ENCODE data around the gene CCR3.

The CCR3 gene

DNA sequence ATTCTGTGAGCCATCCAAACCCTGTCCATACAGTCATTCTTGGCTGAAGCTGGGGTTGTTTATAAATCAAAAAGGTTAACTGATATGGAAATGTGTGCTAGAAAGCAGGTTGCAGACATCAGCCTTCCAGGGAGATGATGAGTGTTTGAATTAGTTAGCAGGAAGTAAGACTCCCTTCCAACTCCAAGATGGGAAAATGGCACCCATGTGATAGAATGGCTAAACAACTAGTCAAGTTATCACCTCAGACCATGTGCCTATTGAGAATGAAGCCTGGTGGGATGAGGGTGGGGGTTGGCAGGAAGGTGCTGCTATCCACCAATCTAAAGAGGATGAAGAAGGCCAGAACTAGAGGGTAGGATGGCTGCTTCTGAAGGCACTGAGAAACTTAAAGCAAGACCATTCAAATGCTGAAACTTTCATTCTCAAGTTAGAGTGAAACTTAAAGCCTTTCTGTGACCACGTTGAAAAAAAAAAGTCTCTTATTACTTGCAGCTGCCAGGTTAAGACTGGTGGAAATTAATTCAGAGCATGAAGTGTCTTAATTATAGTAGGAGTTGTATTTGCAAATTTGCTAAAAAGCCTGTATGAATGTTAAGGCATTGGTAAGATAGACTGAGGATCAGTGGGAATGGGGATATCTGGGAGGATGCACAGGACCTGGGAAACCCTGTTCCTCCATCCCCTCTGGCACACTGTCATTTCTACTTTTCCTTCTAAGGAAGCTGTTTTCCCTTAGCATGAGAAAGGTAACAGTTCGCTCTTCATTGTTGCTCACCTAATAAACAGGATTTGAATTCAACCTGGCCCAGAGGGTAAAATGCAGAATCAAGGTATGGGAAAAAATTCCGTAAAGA is 36.8 kb downstream of the CCR3 start:
- H3K36me3 ChIP-seq (ENCODE audit: insufficient read depth, low read depth, low read length), result no peaks in the 10 kb centered on the region

DNA sequence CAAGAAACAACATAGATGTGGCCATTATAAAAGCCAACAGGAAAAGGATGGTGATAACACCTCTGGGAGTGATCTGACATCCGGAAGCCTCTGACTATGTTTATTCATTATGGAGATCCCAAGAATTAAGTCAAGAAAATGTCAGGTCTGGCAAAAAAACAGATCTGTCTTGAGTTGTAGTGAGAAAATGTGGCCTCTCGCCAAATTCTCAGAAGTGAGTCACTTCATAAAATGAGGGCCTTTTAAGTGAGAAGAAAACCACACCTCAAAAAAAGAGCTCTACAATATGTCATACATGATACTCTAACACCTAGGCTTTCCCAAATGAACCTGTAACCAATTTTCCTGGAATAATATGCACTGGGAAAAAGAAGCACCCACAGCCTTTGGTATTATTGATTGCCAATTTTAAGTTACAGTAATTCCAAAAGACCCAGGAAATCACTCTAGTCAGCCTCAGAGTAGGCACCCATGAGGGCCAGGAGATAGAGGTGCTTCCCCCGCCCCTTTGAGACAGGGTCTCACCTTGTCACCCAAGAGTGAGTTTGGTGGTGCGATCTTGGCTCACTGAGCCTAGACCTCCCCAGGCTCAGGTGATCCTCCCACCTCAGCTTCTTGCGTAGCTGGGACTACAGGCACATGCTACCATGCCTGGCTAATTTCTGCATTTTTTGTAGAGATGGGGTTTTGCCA is 38.0 kb downstream of the CCR3 start:
- Histone ChIP-seq H3K9ac (ENCODE audit: low read depth, low read length) (no peak overlapping the region), H3K27me3 (ENCODE audit: insufficient read depth, low read length) (no peaks in the 10 kb centered on the region), H3K4me3 (ENCODE audit: low read length) (no peak overlapping the region), H3K36me3 (ENCODE audit: insufficient read depth, low read depth, low read length) (no peaks in the 10 kb centered on the region), H3K4me1 (ENCODE audit: insufficient read depth, low read length) (no peaks in the 10 kb centered on the region), H3K27ac (ENCODE audit: low read length) (no peak overlapping the region), H3K9me3 (ENCODE audit: insufficient read depth, low read depth, low read length) (peaks cover 22% of the 10 kb centered on the region)

More for the DNA sequence above, 36.8 kb downstream of the CCR3 start:
- Histone ChIP-seq H3K9me3 (ENCODE audit: insufficient read depth, low read depth, low read length) (peaks cover 22% of the 10 kb centered on the region), H3K27ac (ENCODE audit: low read length) (no peak overlapping the region), H3K4me1 (ENCODE audit: insufficient read depth, low read length) (no peaks in the 10 kb centered on the region), H3K4me3 (ENCODE audit: low read length) (no peak overlapping the region), H3K27me3 (ENCODE audit: insufficient read depth, low read length) (no peaks in the 10 kb centered on the region), H3K9ac (ENCODE audit: low read depth, low read length) (no peak overlapping the region)

DNA sequence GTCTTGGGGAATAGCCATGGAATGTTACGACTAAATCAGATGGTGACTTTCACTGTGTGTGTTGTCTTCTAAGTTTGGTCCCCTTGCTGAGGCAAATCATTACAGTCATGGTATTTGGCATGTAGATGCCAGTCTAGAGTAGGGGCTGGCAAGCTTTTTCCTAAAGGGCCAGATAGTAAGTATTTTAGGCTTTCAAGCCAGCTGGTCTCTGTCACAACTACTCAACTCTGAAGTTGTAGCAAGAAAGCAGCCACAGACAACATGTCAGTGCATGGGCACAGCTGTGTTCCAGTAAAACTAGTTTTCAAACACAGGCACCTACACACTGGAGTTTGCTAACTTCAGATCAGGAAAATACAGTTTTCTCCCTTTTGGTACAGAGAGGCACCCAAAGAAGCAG is 39.3 kb downstream of the CCR3 start:
- Histone ChIP-seq H3K4me3 (ENCODE audit: low read length) (no peak overlapping the region), H3K27me3 (ENCODE audit: insufficient read depth, low read length) (no peaks in the 10 kb centered on the region), H3K36me3 (ENCODE audit: insufficient read depth, low read depth, low read length) (no peaks in the 10 kb centered on the region), H3K9ac (ENCODE audit: low read depth, low read length) (no peak overlapping the region), H3K9me3 (ENCODE audit: insufficient read depth, low read depth, low read length) (peaks cover 22% of the 10 kb centered on the region), H3K4me1 (ENCODE audit: insufficient read depth, low read length) (no peaks in the 10 kb centered on the region), H3K27ac (ENCODE audit: low read length) (no peak overlapping the region)

DNA sequence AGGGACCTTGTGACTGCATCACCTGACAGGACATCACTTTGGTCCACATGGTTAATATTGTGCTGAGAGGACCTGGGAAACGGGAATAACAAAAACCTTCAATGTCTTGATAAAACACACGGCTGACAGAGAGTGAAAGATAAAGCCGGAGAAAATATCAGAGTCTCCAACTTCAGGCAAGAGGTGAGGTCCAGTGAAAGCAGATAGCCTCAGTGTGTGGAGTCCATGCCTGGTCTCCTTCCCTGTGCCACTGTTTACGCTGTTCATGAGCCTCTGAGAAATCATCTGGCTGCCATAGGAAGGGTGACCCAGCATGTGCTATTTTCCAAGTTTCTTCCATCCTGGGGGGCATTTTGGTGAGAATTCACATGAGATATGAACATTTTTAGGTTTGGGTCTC is 39.8 kb downstream of the CCR3 start:
- Histone ChIP-seq H3K4me3 (ENCODE audit: low read length) (no peak overlapping the region), H3K9me3 (ENCODE audit: insufficient read depth, low read depth, low read length) (peaks cover 22% of the 10 kb centered on the region), H3K9ac (ENCODE audit: low read depth, low read length) (no peak overlapping the region), H3K4me1 (ENCODE audit: insufficient read depth, low read length) (no peaks in the 10 kb centered on the region), H3K36me3 (ENCODE audit: insufficient read depth, low read depth, low read length) (no peaks in the 10 kb centered on the region), H3K27ac (ENCODE audit: low read length) (no peak overlapping the region), H3K27me3 (ENCODE audit: insufficient read depth, low read length) (no peaks in the 10 kb centered on the region)

DNA sequence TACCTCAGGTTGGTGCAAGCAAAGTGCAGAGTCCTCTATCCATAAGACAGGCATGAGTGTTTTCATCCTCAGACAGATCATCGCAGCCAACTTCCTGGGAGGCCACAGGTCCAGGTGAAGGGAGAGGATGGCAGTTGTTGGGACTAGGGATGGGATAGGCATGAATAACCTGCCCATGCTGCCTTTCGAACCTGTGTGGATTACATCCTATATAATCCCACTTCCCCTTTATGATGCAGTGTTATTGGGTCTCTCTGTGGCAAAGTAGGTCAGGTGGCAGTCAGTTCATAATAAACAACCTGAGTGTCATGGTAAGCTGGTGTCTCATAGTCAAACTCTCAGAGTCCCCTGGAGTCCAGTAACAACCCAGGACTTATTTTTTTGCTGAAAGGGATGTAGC is 40.4 kb downstream of the CCR3 start:
- Histone ChIP-seq H3K27me3 (ENCODE audit: insufficient read depth, low read length) (no peaks in the 10 kb centered on the region), H3K36me3 (ENCODE audit: insufficient read depth, low read depth, low read length) (no peaks in the 10 kb centered on the region), H3K4me1 (ENCODE audit: insufficient read depth, low read length) (no peaks in the 10 kb centered on the region), H3K9me3 (ENCODE audit: insufficient read depth, low read depth, low read length) (peaks cover 22% of the 10 kb centered on the region), H3K4me3 (ENCODE audit: low read length) (no peak overlapping the region), H3K9ac (ENCODE audit: low read depth, low read length) (no peak overlapping the region), H3K27ac (ENCODE audit: low read length) (no peak overlapping the region)

DNA sequence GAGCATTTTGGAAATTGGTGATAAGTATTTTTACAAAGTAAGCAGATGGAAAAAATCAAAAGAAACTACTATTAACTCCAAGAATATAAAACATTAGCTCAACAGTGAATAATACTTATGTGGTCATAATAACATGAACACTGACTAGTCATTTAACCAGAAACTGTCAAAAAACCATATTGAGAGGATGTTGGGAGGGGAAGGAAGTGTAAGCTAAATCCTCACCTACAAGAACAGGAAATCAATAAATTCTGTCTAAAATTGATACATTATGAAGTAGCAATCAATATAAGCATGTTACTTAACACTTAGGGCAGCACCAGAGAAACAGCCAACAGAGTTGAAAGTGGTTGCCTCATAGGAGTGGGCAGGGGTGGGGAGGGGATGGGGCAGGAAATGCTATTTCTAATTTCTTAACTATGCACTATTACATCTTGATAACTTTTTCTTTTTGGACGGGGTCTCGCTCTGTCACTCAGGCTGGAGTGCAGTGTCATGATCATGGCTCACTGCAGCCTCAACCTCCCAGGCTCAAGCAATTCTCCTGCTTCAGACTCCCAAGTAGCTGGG is 41.7 kb downstream of the CCR3 start:
- no peak overlapping the region for H3K9ac ChIP-seq (ENCODE audit: low read depth, low read length)
- H3K4me3 ChIP-seq (ENCODE audit: low read length), result no peak overlapping the region
- peaks cover 18% of the 10 kb centered on the region for H3K9me3 ChIP-seq (ENCODE audit: insufficient read depth, low read depth, low read length)
- H3K4me1 ChIP-seq (ENCODE audit: insufficient read depth, low read length), result no peaks in the 10 kb centered on the region
- no peaks in the 10 kb centered on the region for H3K27me3 ChIP-seq (ENCODE audit: insufficient read depth, low read length)
- no peaks in the 10 kb centered on the region for H3K36me3 ChIP-seq (ENCODE audit: insufficient read depth, low read depth, low read length)
- no peak overlapping the region for H3K27ac ChIP-seq (ENCODE audit: low read length)

DNA sequence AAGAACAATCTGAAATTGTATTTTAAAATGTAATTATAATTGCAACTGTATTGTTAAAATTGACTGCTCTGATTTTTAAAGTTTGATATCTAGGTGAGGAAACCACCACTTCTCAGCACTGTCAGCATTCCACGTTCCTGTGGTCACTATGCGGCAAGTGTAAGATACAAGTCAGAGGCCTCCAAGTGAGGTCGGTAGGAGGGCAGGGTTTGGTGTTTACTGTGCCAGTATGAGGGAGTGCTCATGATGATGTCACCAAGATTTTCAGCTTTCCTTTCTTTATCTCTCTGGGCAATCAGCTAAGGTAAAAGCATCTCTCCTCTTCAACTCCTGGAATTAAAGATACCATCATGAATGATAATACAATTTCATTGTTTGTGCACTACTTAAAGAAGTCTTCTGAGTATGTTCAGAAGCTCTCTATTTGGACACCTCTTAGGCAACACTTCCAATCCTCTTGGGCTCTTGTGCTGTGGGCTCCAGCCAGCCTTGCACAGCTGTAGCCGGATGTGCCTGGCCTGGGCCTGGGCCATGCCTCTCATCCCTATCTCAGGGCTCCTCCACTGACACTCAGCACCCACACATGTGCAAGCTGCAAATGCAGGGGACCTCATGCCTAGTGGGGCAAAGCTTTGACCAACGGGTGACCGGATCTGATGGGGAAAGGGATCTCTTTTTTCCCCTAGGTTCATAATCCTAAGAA is 42.9 kb downstream of the CCR3 start:
- Histone ChIP-seq H3K27me3 (ENCODE audit: insufficient read depth, low read length) (no peaks in the 10 kb centered on the region), H3K36me3 (ENCODE audit: insufficient read depth, low read depth, low read length) (no peaks in the 10 kb centered on the region), H3K9ac (ENCODE audit: low read depth, low read length) (no peak overlapping the region), H3K27ac (ENCODE audit: low read length) (no peak overlapping the region), H3K4me1 (ENCODE audit: insufficient read depth, low read length) (no peaks in the 10 kb centered on the region), H3K9me3 (ENCODE audit: insufficient read depth, low read depth, low read length) (peaks cover 6% of the 10 kb centered on the region; the same call in 1 of the 2 replicates), H3K4me3 (ENCODE audit: low read length) (no peak overlapping the region)

DNA sequence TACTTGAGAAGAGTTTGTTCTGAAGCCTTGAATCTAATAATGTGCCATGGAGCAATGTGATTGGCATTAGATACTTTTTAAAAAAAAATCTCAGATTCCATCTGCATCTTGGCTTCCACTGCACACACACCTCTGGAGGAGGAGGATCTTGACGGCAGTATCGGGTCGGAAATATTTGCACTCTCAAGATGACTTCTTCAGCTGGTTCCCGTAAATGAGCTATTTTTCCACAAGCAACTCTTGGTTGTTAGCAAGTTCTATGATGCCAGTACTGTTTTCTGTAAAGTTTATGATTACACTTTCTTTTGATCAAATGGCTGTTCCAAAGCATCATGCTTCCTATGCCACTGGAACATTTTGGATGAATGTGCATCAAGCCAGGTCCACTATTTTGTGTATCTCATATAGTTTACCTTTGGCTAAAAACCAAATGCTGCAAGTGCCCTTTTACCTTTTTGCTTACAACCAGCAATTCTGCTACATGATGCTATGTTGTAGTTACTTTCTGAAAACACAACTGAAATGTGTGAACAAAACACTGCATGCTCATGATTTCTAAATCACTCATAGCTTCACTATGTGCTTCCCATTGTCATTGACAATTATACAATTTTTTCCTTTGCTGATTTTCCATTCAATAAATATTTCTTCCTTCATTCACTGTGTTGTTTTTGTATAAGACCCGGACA is 43.8 kb downstream of the CCR3 start:
- Histone ChIP-seq H3K27me3 (ENCODE audit: insufficient read depth, low read length) (no peaks in the 10 kb centered on the region), H3K4me1 (ENCODE audit: insufficient read depth, low read length) (no peaks in the 10 kb centered on the region)

DNA sequence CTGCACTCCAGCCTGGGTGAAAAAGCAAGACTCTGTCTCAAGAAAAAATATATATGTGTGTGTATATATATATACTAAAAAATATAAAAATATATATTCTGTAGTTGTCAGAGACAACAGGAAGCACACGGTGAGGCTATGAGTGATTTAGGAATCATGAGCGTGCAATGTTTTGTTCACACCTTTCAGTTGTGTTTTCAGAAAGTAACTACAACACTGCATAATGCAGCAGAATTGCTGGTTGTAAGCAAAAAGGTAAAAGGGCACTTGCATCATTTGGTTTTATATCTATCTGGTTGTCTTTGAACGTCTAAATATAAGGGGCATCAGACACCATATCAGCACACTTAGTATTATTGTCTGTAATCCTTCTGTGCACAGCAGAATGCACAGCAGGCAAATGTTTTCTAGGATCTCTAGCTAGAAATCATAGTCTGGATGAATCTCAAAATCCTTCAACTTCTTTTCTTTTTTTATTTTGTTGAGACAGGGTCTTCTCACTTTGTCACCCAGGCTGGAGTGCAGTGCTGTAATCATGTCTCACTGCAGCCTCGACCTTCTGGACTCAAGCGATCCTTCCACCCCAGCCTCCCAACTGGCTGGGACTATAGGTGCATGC is 44.8 kb downstream of the CCR3 start:
- Histone ChIP-seq H3K27ac (ENCODE audit: low read length) (no peak overlapping the region), H3K9ac (ENCODE audit: low read depth, low read length) (no peak overlapping the region), H3K9me3 (ENCODE audit: insufficient read depth, low read depth, low read length) (no peaks in the 10 kb centered on the region), H3K4me3 (ENCODE audit: low read length) (no peak overlapping the region), H3K36me3 (ENCODE audit: insufficient read depth, low read depth, low read length) (no peaks in the 10 kb centered on the region), H3K27me3 (ENCODE audit: insufficient read depth, low read length) (no peaks in the 10 kb centered on the region), H3K4me1 (ENCODE audit: insufficient read depth, low read length) (no peaks in the 10 kb centered on the region)

More for the DNA sequence above, 43.8 kb downstream of the CCR3 start:
- no peaks in the 10 kb centered on the region for H3K36me3 ChIP-seq (ENCODE audit: insufficient read depth, low read depth, low read length)
- H3K27ac ChIP-seq (ENCODE audit: low read length), result no peak overlapping the region
- no peak overlapping the region for H3K9ac ChIP-seq (ENCODE audit: low read depth, low read length)
- no peaks in the 10 kb centered on the region for H3K9me3 ChIP-seq (ENCODE audit: insufficient read depth, low read depth, low read length)
- H3K4me3 ChIP-seq (ENCODE audit: low read length), result no peak overlapping the region

DNA sequence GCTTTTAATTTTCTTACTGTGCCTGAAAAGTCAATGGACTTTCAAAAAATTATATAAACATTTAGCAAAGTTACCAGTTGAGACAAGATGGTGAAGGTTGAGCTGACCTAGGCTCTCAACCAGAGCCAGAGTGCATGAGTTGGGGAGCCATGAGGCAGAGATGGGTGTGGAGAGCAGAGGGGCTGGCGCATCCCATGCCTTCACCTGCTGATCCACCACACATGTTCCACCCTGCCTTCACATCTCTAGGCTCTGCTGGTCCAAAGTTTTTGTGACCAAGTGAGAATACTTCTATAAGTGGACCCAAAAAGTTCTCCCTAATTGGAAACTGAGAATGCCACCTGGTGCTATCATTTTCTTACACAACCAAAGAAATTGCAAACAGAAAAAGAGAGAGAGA is 47.3 kb downstream of the CCR3 start:
- no peaks in the 10 kb centered on the region for H3K36me3 ChIP-seq (ENCODE audit: insufficient read depth, low read depth, low read length)
- H3K9me3 ChIP-seq (ENCODE audit: insufficient read depth, low read depth, low read length), result no peaks in the 10 kb centered on the region
- H3K9ac ChIP-seq (ENCODE audit: low read depth, low read length), result no peak overlapping the region
- H3K27ac ChIP-seq (ENCODE audit: low read length), result no peak overlapping the region
- H3K27me3 ChIP-seq (ENCODE audit: insufficient read depth, low read length), result no peaks in the 10 kb centered on the region
- no peaks in the 10 kb centered on the region for H3K4me1 ChIP-seq (ENCODE audit: insufficient read depth, low read length)
- H3K4me3 ChIP-seq (ENCODE audit: low read length), result no peak overlapping the region

DNA sequence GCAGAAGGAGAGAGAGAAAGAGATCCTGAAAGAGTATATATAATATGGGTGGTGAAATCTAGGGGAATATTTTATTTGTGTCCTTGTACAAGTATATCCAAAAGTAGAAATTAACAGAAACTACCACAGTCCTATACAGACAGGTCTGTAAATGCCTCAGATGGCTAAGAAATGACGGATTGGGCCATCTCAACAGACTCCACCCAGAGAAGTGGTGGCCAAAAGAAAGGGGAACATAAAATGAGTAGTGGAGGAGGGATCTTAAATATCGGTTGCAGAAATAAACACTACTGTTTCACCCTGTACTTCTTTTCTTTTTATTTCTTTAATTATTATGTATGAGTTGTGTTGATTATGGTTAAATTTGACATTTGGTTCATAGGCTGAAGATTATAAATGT is 47.7 kb downstream of the CCR3 start:
- Histone ChIP-seq H3K9me3 (ENCODE audit: insufficient read depth, low read depth, low read length) (no peaks in the 10 kb centered on the region), H3K4me3 (ENCODE audit: low read length) (no peak overlapping the region), H3K4me1 (ENCODE audit: insufficient read depth, low read length) (no peaks in the 10 kb centered on the region), H3K27me3 (ENCODE audit: insufficient read depth, low read length) (no peaks in the 10 kb centered on the region), H3K36me3 (ENCODE audit: insufficient read depth, low read depth, low read length) (no peaks in the 10 kb centered on the region), H3K27ac (ENCODE audit: low read length) (no peak overlapping the region), H3K9ac (ENCODE audit: low read depth, low read length) (no peak overlapping the region)

Data from iPS-20b (cell line).